ENCODE results near the gene AKT1S1. TPM values are rescaled to one million over a fixed set of nuclear protein-coding genes. Genes with fewer than 3 reads are reported as not detected.
A peak's percentile ranks its signal among the peaks of the same experiment; 100 is the strongest.

AKT1S1 gene
- total and polyA plus RNA-seq, 2 of the 13 experiments (the other 11 are each of a cell fraction or from before 2014, with no cell fraction given): 13.5 to 27.8 TPM

- TF ChIP-seq ZNF318 (CRISPR knock-in tag; IDR thresholded peaks at IDR 0.05) (peak; percentile 90; the same call in 1 of the 2 replicates), FOSL2 (CRISPR knock-in tag; IDR thresholded peaks at IDR 0.05) (no peak), ZSCAN5A (CRISPR knock-in tag; IDR thresholded peaks at IDR 0.05; ENCODE audit: borderline replicate concordance) (no peak), MZF1 (CRISPR knock-in tag; IDR thresholded peaks at IDR 0.05; ENCODE audit: borderline replicate concordance) (no peak), YEATS4 (CRISPR knock-in tag; IDR thresholded peaks at IDR 0.05; ENCODE audit: borderline replicate concordance) (peak; percentile 62; the same call in 1 of the 2 replicates), SCMH1 (CRISPR knock-in tag; IDR thresholded peaks at IDR 0.05; ENCODE audit: borderline replicate concordance) (no peak), ZNF503 (CRISPR knock-in tag; IDR thresholded peaks at IDR 0.05) (no peak), ZNF766 (CRISPR knock-in tag; IDR thresholded peaks at IDR 0.05; ENCODE audit: borderline replicate concordance) (no peak), PCBP2 (optimal IDR thresholded peaks at IDR 0.05; ENCODE audit: low read depth, low read length, poor library complexity, severe bottlenecking) (no peak), HNF4G (IDR thresholded peaks at IDR 0.05; ENCODE audit: borderline replicate concordance, low read depth, low read length) (no peak), HNF4G (CRISPR knock-in tag; IDR thresholded peaks at IDR 0.05; ENCODE audit: borderline replicate concordance, low read depth) (no peak), RCOR2 (CRISPR knock-in tag; IDR thresholded peaks at IDR 0.05) (no peak), NCOA2 (CRISPR knock-in tag; IDR thresholded peaks at IDR 0.05) (no peak), IKZF1 (IDR thresholded peaks at IDR 0.05) (no peak), ZNF33A (CRISPR knock-in tag; IDR thresholded peaks at IDR 0.05; ENCODE audit: borderline replicate concordance) (no peak), SALL1 (CRISPR knock-in tag; IDR thresholded peaks at IDR 0.05) (peak; percentile 40), PLSCR1 (CRISPR knock-in tag; IDR thresholded peaks at IDR 0.05; ENCODE audit: borderline replicate concordance) (no peak)
Observed at GRCh38 chr19:49869484-49870308, 7.5 kb downstream of the AKT1S1 start (continued).
